ENCODE results near the gene CAST. TPM values are rescaled to one million over a fixed set of nuclear protein-coding genes. Genes with fewer than 3 reads are reported as not detected.

CAST gene
- total RNA-seq, 2 donors from 2014 or later = 33.5 to 36.2 TPM

GRCh38 chr5:96818125-96818788, 156.1 kb downstream of the CAST start:
- Histone ChIP-seq H3K9me3 (ENCODE audit: control insufficient read depth, low read length) (no peaks in the 10 kb centered on the region), H3K27me3 (ENCODE audit: control insufficient read depth, insufficient read depth, low read length, poor library complexity, severe bottlenecking) (no peaks in the 10 kb centered on the region), H3K4me3 (ENCODE audit: low read length) (no peak overlapping the region), H3K9ac (ENCODE audit: extremely low read depth, low read length, poor library complexity, severe bottlenecking) (no peak overlapping the region), H3K36me3 (ENCODE audit: control insufficient read depth, insufficient read depth, low read length) (no peaks in the 10 kb centered on the region), H3K4me1 (ENCODE audit: control insufficient read depth, insufficient read depth, low read length) (no peaks in the 10 kb centered on the region), H3K27ac (ENCODE audit: low read depth, low read length) (no peak overlapping the region)
- Mint-ChIP-seq H3K9me3 (no peaks in the 10 kb centered on the region), H3K27ac (no peak overlapping the region), H3K36me3 (ENCODE audit: low read depth) (no peaks in the 10 kb centered on the region), H3K4me1 (peaks cover 17% of the 10 kb centered on the region), H3K4me3 (no peak overlapping the region), H3K27me3 (ENCODE audit: insufficient read depth) (peaks cover 6% of the 10 kb centered on the region)
- no peak for DNase-seq
- TF ChIP-seq, protein P1, sequence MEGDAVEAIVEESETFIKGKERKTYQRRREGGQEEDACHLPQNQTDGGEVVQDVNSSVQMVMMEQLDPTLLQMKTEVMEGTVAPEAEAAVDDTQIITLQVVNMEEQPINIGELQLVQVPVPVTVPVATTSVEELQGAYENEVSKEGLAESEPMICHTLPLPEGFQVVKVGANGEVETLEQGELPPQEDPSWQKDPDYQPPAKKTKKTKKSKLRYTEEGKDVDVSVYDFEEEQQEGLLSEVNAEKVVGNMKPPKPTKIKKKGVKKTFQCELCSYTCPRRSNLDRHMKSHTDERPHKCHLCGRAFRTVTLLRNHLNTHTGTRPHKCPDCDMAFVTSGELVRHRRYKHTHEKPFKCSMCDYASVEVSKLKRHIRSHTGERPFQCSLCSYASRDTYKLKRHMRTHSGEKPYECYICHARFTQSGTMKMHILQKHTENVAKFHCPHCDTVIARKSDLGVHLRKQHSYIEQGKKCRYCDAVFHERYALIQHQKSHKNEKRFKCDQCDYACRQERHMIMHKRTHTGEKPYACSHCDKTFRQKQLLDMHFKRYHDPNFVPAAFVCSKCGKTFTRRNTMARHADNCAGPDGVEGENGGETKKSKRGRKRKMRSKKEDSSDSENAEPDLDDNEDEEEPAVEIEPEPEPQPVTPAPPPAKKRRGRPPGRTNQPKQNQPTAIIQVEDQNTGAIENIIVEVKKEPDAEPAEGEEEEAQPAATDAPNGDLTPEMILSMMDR (conservative IDR thresholded peaks at IDR 0.05) = no peak
- WGBS, 2 experiments (ENCODE audit: insufficient coverage in 1 of 2, insufficient read length in 1 of 2) = 94 to 98% methylated on average over 5 to 8 of the region's 8 CpGs

DNA sequence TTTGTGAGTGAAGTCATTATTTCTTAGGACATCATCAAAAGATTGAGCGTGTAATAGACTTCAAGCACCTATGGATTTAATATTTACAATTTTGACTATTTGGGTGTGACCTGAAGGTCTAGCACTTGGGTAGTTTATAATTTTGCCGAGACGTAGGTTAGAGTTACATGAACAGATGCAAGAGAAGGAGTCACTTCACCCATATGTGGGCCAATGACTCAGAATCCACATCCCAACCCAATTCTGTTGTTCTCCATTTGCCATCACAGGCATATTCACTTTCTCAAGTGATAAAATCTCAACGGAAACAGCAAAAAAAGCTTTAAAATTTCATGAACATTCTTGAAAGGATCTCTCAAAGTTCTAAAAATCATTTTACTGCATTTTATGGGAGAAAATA, 157.6 kb downstream of the CAST start:
- no peak for DNase-seq
- H3K27ac ChIP-seq (ENCODE audit: low read depth, low read length) = no peak overlapping the region
- Mint-ChIP-seq H3K27ac (no peak overlapping the region), H3K36me3 (ENCODE audit: low read depth) (no peaks in the 10 kb centered on the region), H3K4me1 (peaks cover 15% of the 10 kb centered on the region), H3K4me3 (no peak overlapping the region), H3K27me3 (ENCODE audit: insufficient read depth) (peaks cover 6% of the 10 kb centered on the region), H3K9me3 (no peaks in the 10 kb centered on the region)
- no peaks in the 10 kb centered on the region for H3K9me3 ChIP-seq (ENCODE audit: control insufficient read depth, low read length)
- no peaks in the 10 kb centered on the region for H3K27me3 ChIP-seq (ENCODE audit: control insufficient read depth, insufficient read depth, low read length, poor library complexity, severe bottlenecking)
- no peak overlapping the region for H3K9ac ChIP-seq (ENCODE audit: extremely low read depth, low read length, poor library complexity, severe bottlenecking)
- H3K36me3 ChIP-seq (ENCODE audit: control insufficient read depth, insufficient read depth, low read length) = no peaks in the 10 kb centered on the region
- TF ChIP-seq, protein P1 (conservative IDR thresholded peaks at IDR 0.05) = no peak
- no peak overlapping the region for H3K4me3 ChIP-seq (ENCODE audit: low read length)
- WGBS, 2 experiments (ENCODE audit: insufficient coverage in 1 of 2, insufficient read length in 1 of 2) = 90 to 91% methylated on average over 4 of the region's 4 CpGs
- no peaks in the 10 kb centered on the region for H3K4me1 ChIP-seq (ENCODE audit: control insufficient read depth, insufficient read depth, low read length)

GRCh38 chr5:96821260-96821916, 159.2 kb downstream of the CAST start:
- H3K4me1 ChIP-seq (ENCODE audit: control insufficient read depth, insufficient read depth, low read length) = no peaks in the 10 kb centered on the region
- Mint-ChIP-seq H3K27ac (peak overlapping the region; percentile 52), H3K9me3 (no peaks in the 10 kb centered on the region), H3K4me1 (peaks cover 15% of the 10 kb centered on the region), H3K4me3 (no peak overlapping the region), H3K36me3 (ENCODE audit: low read depth) (no peaks in the 10 kb centered on the region), H3K27me3 (ENCODE audit: insufficient read depth) (peaks cover 6% of the 10 kb centered on the region)
- no peaks in the 10 kb centered on the region for H3K36me3 ChIP-seq (ENCODE audit: control insufficient read depth, insufficient read depth, low read length)
- peak; percentile 56 for DNase-seq
- H3K27me3 ChIP-seq (ENCODE audit: control insufficient read depth, insufficient read depth, low read length, poor library complexity, severe bottlenecking) = no peaks in the 10 kb centered on the region
- H3K9ac ChIP-seq (ENCODE audit: extremely low read depth, low read length, poor library complexity, severe bottlenecking) = no peak overlapping the region
- H3K9me3 ChIP-seq (ENCODE audit: control insufficient read depth, low read length) = no peaks in the 10 kb centered on the region
- H3K27ac ChIP-seq (ENCODE audit: low read depth, low read length) = no peak overlapping the region
- 50 to 91% methylated on average over 1 to 2 of the region's 2 CpGs for WGBS, 2 experiments (ENCODE audit: insufficient coverage in 1 of 2, insufficient read length in 1 of 2)
- TF ChIP-seq, protein P1 (conservative IDR thresholded peaks at IDR 0.05) = no peak
- H3K4me3 ChIP-seq (ENCODE audit: low read length) = no peak overlapping the region
